K562 (cell line): ENCODE data around the gene PLA2G4A. TPM values are rescaled to one million over a fixed set of nuclear protein-coding genes. Genes with fewer than 3 reads are reported as not detected.

Source experiments
- ATAC-seq: fragments of 200-7000 bp; cut with Tn5 transposase; 3 replicates; pipeline ENCODE4 v1.9.1; 2020; ENCODE audit warnings: moderate library complexity
- BruUV-seq: library from RNA; stranded (reverse); fragments of 400-500 nt; replicated peaks from 2 replicates; lab custom pipeline; 2021; lab: Mats Ljungman, UMichigan
- CTCF ChIA-PET: fragments of 300-600 bp; formaldehyde crosslinking; extraction: SDS; loops from one replicate; lab custom pipeline; 2021; ENCODE audit warnings: low intra/inter-chr PET ratio; lab: Yijun Ruan, JAX
- POLR2A ChIA-PET: fragments of 300-600, 350-650 bp; sonication (Branson Sonifier 250); formaldehyde crosslinking; extraction: SDS; loops from one replicate; lab custom pipeline; 2021; ENCODE audit warnings: antibody characterized with exemption, inconsistent platforms; lab: Yijun Ruan, JAX
- DNase-seq, 4 experiments: peaks; one replicate each; pipeline versions ENCODE4 v3.0.0 to v3.0.0-alpha.2; 2011 to 2018; ENCODE audit warnings: low spot score in 3 of 4, mixed read lengths in 3 of 4; ENCODE audit errors: extremely low read depth in 1 of 4
- FAIRE-seq: peaks from 2 replicates; lab custom pipeline; 2011; peaks lifted over from hg19 to GRCh38; lab: Jason Lieb, UNC
- H2AFZ ChIP-seq: 2 replicates; pipeline ENCODE4 v1.6.0; 2011; ENCODE audit warnings: low read depth, low read length, control low read depth, inconsistent platforms
- H3K27ac ChIP-seq: fragments of 200-600 bp; 3 replicates; pipeline ENCODE4 v1.8.0; 2011; ENCODE audit warnings: low read depth, mild to moderate bottlenecking, control low read depth, inconsistent platforms, low read length, moderate library complexity, mixed read lengths; ENCODE audit errors: extremely low read depth
- H3K27me3 ChIP-seq, 2 experiments: fragments of 300-600 bp in 1 of 2; 2 replicates in 1 of 2; 3 replicates in 1 of 2; pipeline versions ENCODE4 v1.6.0 to v1.8.0; 2011; ENCODE audit warnings: inconsistent platforms in 2 of 2, low read length in 2 of 2, mild to moderate bottlenecking in 1 of 2, mixed read lengths in 1 of 2, moderate library complexity in 1 of 2; ENCODE audit not compliant: control insufficient read depth in 2 of 2, insufficient read depth in 2 of 2
- H3K36me3 ChIP-seq: fragments of 300-600 bp; 3 replicates; pipeline ENCODE4 v1.8.0; 2011; ENCODE audit warnings: mild to moderate bottlenecking, low read length, inconsistent platforms; ENCODE audit not compliant: control insufficient read depth, insufficient read depth
- H3K4me1 ChIP-seq, 2 experiments: fragments of 200-600 bp in 1 of 2; replicated peaks in 1 of 2; 2 replicates in 1 of 2; 3 replicates in 1 of 2; pipeline versions ENCODE4 v1.5.1 to v1.8.0; 2011; ENCODE audit warnings: inconsistent platforms in 2 of 2, low read length in 2 of 2, mild to moderate bottlenecking in 1 of 2, mixed read lengths in 1 of 2, moderate library complexity in 1 of 2; ENCODE audit not compliant: control insufficient read depth in 2 of 2, insufficient read depth in 2 of 2
- H3K4me2 ChIP-seq: 2 replicates; pipeline ENCODE4 v1.6.1; 2011; ENCODE audit warnings: low read length, control low read depth, inconsistent platforms, mixed read lengths; ENCODE audit not compliant: insufficient read depth
- H3K4me3 ChIP-seq: fragments of 200-600 bp; sonication (generic), shearing (Covaris generic); 2 replicates; pipeline ENCODE4 v1.5.1; 2016; ENCODE audit warnings: control low read depth, inconsistent platforms
- H3K79me2 ChIP-seq: fragments of 200-600 bp; 3 replicates; pipeline ENCODE4 v1.8.0; 2011; ENCODE audit warnings: low read length, inconsistent platforms; ENCODE audit not compliant: control insufficient read depth, insufficient read depth
- H3K9ac ChIP-seq, 2 experiments: 2 replicates each; pipeline versions ENCODE4 v1.6.0 to v1.6.1; 2011; ENCODE audit warnings: low read depth in 2 of 2, low read length in 2 of 2, control low read depth in 1 of 2, inconsistent platforms in 1 of 2, mild to moderate bottlenecking in 1 of 2, mixed read lengths in 1 of 2; ENCODE audit not compliant: insufficient read depth in 1 of 2
- H3K9me1 ChIP-seq: one replicate; pipeline ENCODE4 v1.6.0; 2011; ENCODE audit warnings: inconsistent platforms, mild to moderate bottlenecking, low read length, moderate library complexity; ENCODE audit not compliant: control insufficient read depth, insufficient read depth
- H3K9me3 ChIP-seq: replicated peaks from 2 replicates; pipeline ENCODE4 v1.5.1; 2011; ENCODE audit warnings: low read depth, low read length, inconsistent platforms; ENCODE audit not compliant: control insufficient read depth, insufficient read depth
- H4K20me1 ChIP-seq: replicated peaks from 2 replicates; pipeline ENCODE4 v1.6.1; 2011; ENCODE audit warnings: low read length, inconsistent platforms, mixed read lengths; ENCODE audit not compliant: control insufficient read depth, insufficient read depth
- E4F1 ChIP-seq: fragments of 250-450 bp; sonication (Bioruptor Pico); IDR thresholded peaks from 2 replicates; pipeline ENCODE4 v1.5.0; 2021; ENCODE audit warnings: mild to moderate bottlenecking, borderline replicate concordance
- HDAC2 ChIP-seq: fragments of 450-650 bp; IDR thresholded peaks from 2 replicates; pipeline ENCODE4 v1.6.1; 2016; ENCODE audit warnings: mild to moderate bottlenecking
- HLTF ChIP-seq: fragments of 450-650 bp; IDR thresholded peaks from 2 replicates; pipeline ENCODE4 v1.6.1; 2016
- KLF6 ChIP-seq: fragments of 250-450 bp; sonication (Bioruptor Pico); IDR thresholded peaks from 2 replicates; pipeline ENCODE4 v1.4.0; 2020; ENCODE audit warnings: mild to moderate bottlenecking, moderate library complexity, borderline replicate concordance
- MED1 ChIP-seq: sonication (generic); formaldehyde crosslinking; IDR thresholded peaks from 2 replicates; pipeline ENCODE4 v1.8.1; 2023; ENCODE audit warnings: missing genetic modification reagents, borderline replicate concordance
- NFIC ChIP-seq: fragments of 450-650 bp; IDR thresholded peaks from 2 replicates; pipeline ENCODE4 v1.6.1; 2017; ENCODE audit warnings: mild to moderate bottlenecking, inconsistent platforms
- POU5F1 ChIP-seq: fragments of 150-350 bp; IDR thresholded peaks from 2 replicates; pipeline ENCODE4 v1.6.1; 2014; ENCODE audit warnings: borderline replicate concordance, low read length, low read depth, mild to moderate bottlenecking; ENCODE audit not compliant: partially characterized antibody
- PYGO2 ChIP-seq: fragments of 450-650 bp; IDR thresholded peaks from 2 replicates; pipeline ENCODE4 v1.6.1; 2016; ENCODE audit warnings: mild to moderate bottlenecking, missing genetic modification characterization, moderate library complexity, missing compliant biosample characterization
- SIX5 ChIP-seq, 2 experiments: IDR thresholded peaks; 2 replicates each; pipeline ENCODE4 v1.6.1; 2011; ENCODE audit warnings: low read length in 2 of 2, borderline replicate concordance in 1 of 2, low read depth in 1 of 2, mild to moderate bottlenecking in 1 of 2, moderate library complexity in 1 of 2; ENCODE audit not compliant: insufficient read depth in 1 of 2
- SMAD3 ChIP-seq: fragments of 450-650 bp; formaldehyde crosslinking; conservative IDR thresholded peaks from 2 replicates; pipeline ENCODE4 v1.4.0; 2020; ENCODE audit warnings: mild to moderate bottlenecking
- SRF ChIP-seq, 2 experiments: fragments of 250-450, 450-650 bp in 1 of 2; sonication (Bioruptor Pico) in 1 of 2; sonication (generic) in 1 of 2; formaldehyde crosslinking; IDR thresholded peaks; 2 replicates each; pipeline versions ENCODE4 v1.5.0 to v1.5.1; 2020 to 2022; ENCODE audit warnings: mild to moderate bottlenecking in 1 of 2, missing genetic modification reagents in 1 of 2
- TCF15 ChIP-seq: fragments of 250-450 bp; sonication (Bioruptor Pico); IDR thresholded peaks from 2 replicates; pipeline ENCODE4 v1.8.0; 2022; ENCODE audit warnings: moderate library complexity, mild to moderate bottlenecking, inconsistent platforms
- THAP7 ChIP-seq: fragments of 250-450 bp; sonication (Bioruptor Pico); IDR thresholded peaks from 2 replicates; pipeline ENCODE4 v1.5.0; 2021
- TSC22D4 ChIP-seq: fragments of 450-650 bp; IDR thresholded peaks from 2 replicates; pipeline ENCODE4 v1.6.1; 2016; ENCODE audit warnings: missing genetic modification characterization, missing biosample characterization, control low read depth
- ZNF778 ChIP-seq: fragments of 450-650 bp; formaldehyde crosslinking; IDR thresholded peaks from 2 replicates; pipeline ENCODE4 v1.4.0; 2020; ENCODE audit warnings: mild to moderate bottlenecking, moderate library complexity
- WGBS: fragments of 100-300 bp; shearing (Covaris generic); methylation state at CpG from one replicate; pipeline ENCODE4 v1.1.6; 2016; ENCODE audit warnings: low coverage, mixed read lengths; ENCODE audit not compliant: insufficient coverage; ENCODE audit errors: missing lambda C conversion rate; 5-methylcytosine and 5-hydroxymethylcytosine counted together
- in situ Hi-C: fragments of 300-500 bp; cut with MboI; formaldehyde crosslinking; loops from 4 replicates; pipeline ENCODE4 v1.15.0; 2018; ENCODE audit warnings: inconsistent platforms, mixed read lengths
- intact Hi-C: fragments of 100-400 bp; cut with micrococcal nuclease; formaldehyde crosslinking; loops from 2 replicates; pipeline ENCODE4 v1.14.2; 2022
- polyA plus RNA-seq, 8 experiments: library from polyadenylated mRNA; depleted of rRNA in 4 of 8; stranded (reverse) in 5 of 8; unstranded in 3 of 8; fragments of >200 nt; fragmentation: Nextera tagmentation in 2 of 8; fragmentation: Illumina TruSeq in 1 of 8; extraction: Ambion mirVana in 2 of 8; extraction: Trizol in 1 of 8; gene quantifications; 2 replicates each; pipeline versions ENCODE4 v1.2.1 to v1.2.3, GENCODE V29; 2011 to 2014; ENCODE audit warnings: inconsistent platforms in 1 of 8, missing spikeins in 1 of 8
- total RNA-seq, 7 experiments: library from RNA; depleted of rRNA in 6 of 7; stranded (reverse); fragments of >200 nt in 6 of 7; fragmentation: Illumina TruSeq in 2 of 7; extraction: Trizol in 2 of 7; gene quantifications; 2 replicates each; pipeline versions ENCODE4 v1.2.1 to v1.2.3, GENCODE V29; 2011 to 2021; ENCODE audit warnings: low replicate concordance in 1 of 7

PLA2G4A gene
- total and polyA plus RNA-seq, 9 of the 15 experiments (the other 6 are each of a cell fraction or from before 2014, with no cell fraction given): 0.04 to 0.71 (median 0.22) TPM; not detected in 4

DNA sequence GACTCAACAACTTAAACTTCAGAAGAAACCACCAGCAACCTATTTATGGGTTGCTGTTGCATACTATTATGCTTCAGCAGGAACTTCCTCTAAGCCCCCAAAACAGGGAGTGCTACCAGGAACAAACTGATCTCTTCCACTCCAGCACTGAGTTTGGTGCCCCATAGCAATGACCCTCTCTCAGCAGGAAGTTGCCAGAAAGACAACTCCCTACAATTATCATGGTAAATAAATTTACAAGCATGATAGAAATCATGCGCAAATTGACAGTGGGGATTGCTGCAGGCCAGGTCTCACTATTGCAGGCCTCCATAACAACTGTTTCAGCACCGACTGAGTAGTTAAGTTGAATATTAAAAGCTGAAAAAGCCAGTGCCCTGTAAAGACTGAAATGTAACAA, 180.6 kb downstream of the PLA2G4A start:
- 20% methylated on average over 2 of the region's 2 CpGs for WGBS
- DNase-seq: no peak
- H3K9me1 ChIP-seq: no peaks in the 10 kb centered on the region
- H3K9me3 ChIP-seq: no peaks in the 10 kb centered on the region
- no peak for FAIRE-seq
- H3K4me3 ChIP-seq: no peak overlapping the region
- no peaks in the 10 kb centered on the region for H3K36me3 ChIP-seq
- ChIA-PET CTCF (no interaction called here), POLR2A (no interaction called here)
- H3K9ac ChIP-seq: no peak overlapping the region
- no peak for TF ChIP-seq KLF6 (CRISPR knock-in tag)
- TF ChIP-seq SMAD3: no peak
- TF ChIP-seq TCF15: no peak
- TF ChIP-seq ZNF778: no peak
- TF ChIP-seq MED1 (CRISPR knock-in tag): no peak
- no peak for TF ChIP-seq THAP7 (CRISPR knock-in tag)
- TF ChIP-seq SRF (CRISPR knock-in tag; IDR thresholded peaks at IDR 0.05): no peak
- TF ChIP-seq HLTF: no peak
- no peak for TF ChIP-seq SIX5 (IDR thresholded peaks at IDR 0.05; ENCODE audit: borderline replicate concordance in 1 of 2, insufficient read depth in 1 of 2, low read depth in 1 of 2, low read length in 2 of 2)
- no peak for TF ChIP-seq PYGO2 (tag)
- no peak for TF ChIP-seq TSC22D4 (tag)
- TF ChIP-seq HDAC2: no peak
- TF ChIP-seq NFIC: no peak
- TF ChIP-seq E4F1 (CRISPR knock-in tag): no peak
- no peak for TF ChIP-seq POU5F1
- H3K79me2 ChIP-seq: no peaks in the 10 kb centered on the region
- H3K27me3 ChIP-seq: no peaks in the 10 kb centered on the region
- H3K4me1 ChIP-seq: no peaks in the 10 kb centered on the region
- ATAC-seq: no peak
- in situ Hi-C loops: no loop called here
- intact Hi-C loops: no loop called here
- H3K27ac ChIP-seq: no peak overlapping the region
- no peaks in the 10 kb centered on the region for H4K20me1 ChIP-seq
- no peak overlapping the region for H2AFZ ChIP-seq
- BruUV-seq: no TSS peak
- H3K4me2 ChIP-seq: no peak overlapping the region
